Kidney glomerular epithelial cell (primary cell): Measurements from ENCODE around the gene SMIM38.
"Not testable (repeated sequence)": the region's sequence is repeated elsewhere in the genome, so short reads cannot be mapped to it uniquely, and the experiment has no call there.

ENCODE experiments used
- DNase-seq: peaks from one replicate; lab custom pipeline; 2025; lab: John Stamatoyannopoulos, UW

The SMIM38 gene

GRCh38 chr11:69140161-69140560, 15.6 kb upstream of the SMIM38 start:
- DNase-seq, result not testable (repeated sequence)

- no peak for DNase-seq
Observed at GRCh38 chr11:69140635-69141034, 15.1 kb upstream of the SMIM38 start.

GRCh38 chr11:69141742-69142141, 14.0 kb upstream of the SMIM38 start:
- no peak for DNase-seq

- DNase-seq, result no peak
Observed at GRCh38 chr11:69142895-69143294, 12.8 kb upstream of the SMIM38 start.

GRCh38 chr11:69144316-69145049, 11.3 kb upstream of the SMIM38 start:
- DNase-seq, result no peak

GRCh38 chr11:69145050-69145380, 10.7 kb upstream of the SMIM38 start:
- no peak for DNase-seq

GRCh38 chr11:69148377-69148762, 7.4 kb upstream of the SMIM38 start:
- no peak for DNase-seq

GRCh38 chr11:69148806-69149205, 6.9 kb upstream of the SMIM38 start:
- DNase-seq, result no peak

GRCh38 chr11:69149338-69150045, 6.2 kb upstream of the SMIM38 start:
- not testable (repeated sequence) for DNase-seq

GRCh38 chr11:69150175-69150574, 5.6 kb upstream of the SMIM38 start:
- no peak for DNase-seq

GRCh38 chr11:69151836-69152235, 3.9 kb upstream of the SMIM38 start:
- no peak for DNase-seq

- DNase-seq, result no peak
Observed at GRCh38 chr11:69152733-69153421, 2.9 kb upstream of the SMIM38 start.

GRCh38 chr11:69153661-69154060, 2.1 kb upstream of the SMIM38 start:
- DNase-seq, result no peak

GRCh38 chr11:69154211-69154913, 1.4 kb upstream of the SMIM38 start:
- no peak for DNase-seq

GRCh38 chr11:69154938-69155301, 815 bp upstream of the SMIM38 start:
- DNase-seq, result no peak

GRCh38 chr11:69156235-69156639, 502 bp downstream of the SMIM38 start:
- DNase-seq, result no peak

GRCh38 chr11:69156673-69157155, 979 bp downstream of the SMIM38 start:
- DNase-seq, result no peak

- DNase-seq, result no peak
Observed at GRCh38 chr11:69157156-69157821, 1.6 kb downstream of the SMIM38 start.

- DNase-seq, result no peak
Observed at GRCh38 chr11:69157822-69158231, 2.1 kb downstream of the SMIM38 start.

GRCh38 chr11:69158301-69159149, 2.8 kb downstream of the SMIM38 start:
- DNase-seq, result no peak
